Stomach (tissue), 9 donors: ENCODE data around the gene GPR151. TPM values are rescaled to one million over a fixed set of nuclear protein-coding genes. Genes with fewer than 3 reads are reported as not detected.

Experiments used
- DNase-seq, 2 donors: peaks; one replicate each; pipeline versions ENCODE4 v3.0.0 to v3.0.0-alpha.2; 2013 to 2019
- H3K27ac ChIP-seq, 5 donors: fragments of 200-600 bp in 4 of 5; sonication (generic) in 4 of 5; one replicate each; pipeline ENCODE4 v1.5.1; 2013 to 2019; ENCODE audit warnings: mild to moderate bottlenecking in 1 of 5, moderate library complexity in 1 of 5
- H3K27me3 ChIP-seq, 3 donors: fragments of 200-600 bp; sonication (generic); one replicate each; pipeline ENCODE4 v1.5.1; 2017 to 2019; ENCODE audit warnings: mixed run types in 1 of 3
- H3K36me3 ChIP-seq, 4 donors: fragments of 200-600 bp; sonication (generic); 1 replicate in 3 of 4; 2 replicates in 1 of 4; pipeline ENCODE4 v1.5.1; 2016 to 2019
- H3K4me1 ChIP-seq, 4 donors: fragments of 200-600 bp; sonication (generic); one replicate each; pipeline ENCODE4 v1.5.1; 2016 to 2019
- H3K4me3 ChIP-seq, 4 donors: fragments of 200-600 bp; sonication (generic) in 3 of 4; one replicate each; pipeline ENCODE4 v1.5.1; 2016 to 2019; ENCODE audit warnings: mild to moderate bottlenecking in 1 of 4
- H3K9me3 ChIP-seq, 4 donors: fragments of 200-600 bp; sonication (generic); one replicate each; pipeline ENCODE4 v1.5.1; 2016 to 2019
- EP300 ChIP-seq: sonication (generic); formaldehyde crosslinking; IDR thresholded peaks from one replicate; pipeline ENCODE4 v1.6.1; 2017; ENCODE audit warnings: antibody characterized with exemption
- POLR2A ChIP-seq, 4 donors: fragments of 450-650 bp; IDR thresholded peaks; one replicate each; pipeline ENCODE4 v1.6.1; 2016; ENCODE audit warnings: antibody characterized with exemption in 4 of 4, control low read depth in 2 of 4, mild to moderate bottlenecking in 1 of 4, moderate library complexity in 1 of 4
- POLR2AphosphoS5 ChIP-seq, 3 donors: sonication (generic); formaldehyde crosslinking; IDR thresholded peaks; one replicate each; pipeline ENCODE4 v1.6.1; 2016; ENCODE audit warnings: antibody characterized with exemption in 3 of 3
- WGBS, 5 donors: extraction: QIAGEN DNeasy Blood & Tissue Kit in 3 of 5; methylation state at CpG; one replicate each; pipeline versions ENCODE4 v1.1.5 to v1.1.7; 2013 to 2018; 5-methylcytosine and 5-hydroxymethylcytosine counted together
- intact Hi-C: fragments of 100-400 bp; cut with DNase I; formaldehyde crosslinking; loops from one replicate; pipeline ENCODE4 v1.15.1; 2023; ENCODE audit warnings: low total_unique reads
- polyA plus RNA-seq, 3 donors: library from polyadenylated mRNA; stranded (reverse); fragments of 200-250 nt; gene quantifications; one replicate each; pipeline ENCODE4 v1.2.3, GENCODE V29; 2013
- total RNA-seq, 5 donors: library from RNA; depleted of rRNA; stranded (reverse); fragments of >200 nt; gene quantifications; one replicate each; pipeline versions ENCODE4 v1.1.0 to v1.2.3, GENCODE V29; 2014 to 2016
- TF ChIP-seq, protein P1 (sequence below), 7 experiments: fragments of 450-650 bp in 4 of 7; fragments of 200-600 bp in 3 of 7; sonication (generic) in 3 of 7; IDR thresholded peaks; one replicate each; pipeline ENCODE4 v1.5.1; 2016 to 2019; ENCODE audit warnings: antibody characterized with exemption in 7 of 7, control low read depth in 2 of 7, mild to moderate bottlenecking in 1 of 7
- donor health status: healthy with polysubstance abuse.
- donor health status: Bipolar disorder and iron deficiency.
- donor health status: healthy.

GPR151 gene
- total and polyA plus RNA-seq, 8 donors = not detected

DNA sequence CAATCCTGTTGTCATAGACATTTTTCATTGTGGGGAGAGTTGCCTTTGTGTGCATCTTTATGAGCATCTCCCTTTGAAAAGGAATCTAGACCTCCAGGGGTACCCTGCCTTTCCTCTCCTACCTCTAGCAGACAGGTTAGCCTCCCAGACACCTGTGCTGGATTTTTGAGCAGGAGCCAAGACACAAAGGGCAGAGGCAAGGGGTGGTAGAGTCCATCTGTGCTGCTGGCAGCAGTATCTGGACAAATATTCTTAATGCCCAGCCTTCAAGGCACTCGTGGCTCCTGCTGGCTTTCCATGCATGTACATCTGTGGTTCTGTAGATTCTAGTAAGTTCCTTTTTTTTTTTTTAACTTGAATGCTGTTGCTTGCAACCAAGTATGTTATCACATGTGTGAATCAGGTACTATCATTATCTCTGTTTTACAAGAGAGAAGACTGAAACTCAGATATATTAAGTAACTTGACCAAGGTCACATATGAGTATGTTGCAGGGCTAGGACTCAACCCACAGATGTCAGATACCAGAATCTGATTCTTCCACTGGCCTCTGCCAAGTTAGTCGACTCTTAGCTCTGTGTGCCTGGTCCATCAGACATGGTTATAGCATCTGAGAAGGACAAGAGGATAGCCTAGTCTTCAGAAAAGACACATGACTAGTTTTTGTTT, 32.9 kb upstream of the GPR151 start:
- intact Hi-C loops = no loop called here
- H3K27me3 ChIP-seq = no peaks in the 10 kb centered on the region
- H3K4me1 ChIP-seq = no peaks in the 10 kb centered on the region
- TF ChIP-seq POLR2A (IDR thresholded peaks at IDR 0.05) (no peak), EP300 (no peak), POLR2AphosphoS5 (IDR thresholded peaks at IDR 0.05) (no peak)
- TF ChIP-seq, protein P1, sequence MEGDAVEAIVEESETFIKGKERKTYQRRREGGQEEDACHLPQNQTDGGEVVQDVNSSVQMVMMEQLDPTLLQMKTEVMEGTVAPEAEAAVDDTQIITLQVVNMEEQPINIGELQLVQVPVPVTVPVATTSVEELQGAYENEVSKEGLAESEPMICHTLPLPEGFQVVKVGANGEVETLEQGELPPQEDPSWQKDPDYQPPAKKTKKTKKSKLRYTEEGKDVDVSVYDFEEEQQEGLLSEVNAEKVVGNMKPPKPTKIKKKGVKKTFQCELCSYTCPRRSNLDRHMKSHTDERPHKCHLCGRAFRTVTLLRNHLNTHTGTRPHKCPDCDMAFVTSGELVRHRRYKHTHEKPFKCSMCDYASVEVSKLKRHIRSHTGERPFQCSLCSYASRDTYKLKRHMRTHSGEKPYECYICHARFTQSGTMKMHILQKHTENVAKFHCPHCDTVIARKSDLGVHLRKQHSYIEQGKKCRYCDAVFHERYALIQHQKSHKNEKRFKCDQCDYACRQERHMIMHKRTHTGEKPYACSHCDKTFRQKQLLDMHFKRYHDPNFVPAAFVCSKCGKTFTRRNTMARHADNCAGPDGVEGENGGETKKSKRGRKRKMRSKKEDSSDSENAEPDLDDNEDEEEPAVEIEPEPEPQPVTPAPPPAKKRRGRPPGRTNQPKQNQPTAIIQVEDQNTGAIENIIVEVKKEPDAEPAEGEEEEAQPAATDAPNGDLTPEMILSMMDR (IDR thresholded peaks at IDR 0.05) = no peak
- 23 to 44% (median 43%) methylated on average over 2 of the region's 2 CpGs for WGBS, 5 donors
- no peak for DNase-seq
- H3K36me3 ChIP-seq = no peaks in the 10 kb centered on the region
- H3K9me3 ChIP-seq = no peaks in the 10 kb centered on the region
- H3K4me3 ChIP-seq = no peak overlapping the region
- no peak overlapping the region for H3K27ac ChIP-seq

DNA sequence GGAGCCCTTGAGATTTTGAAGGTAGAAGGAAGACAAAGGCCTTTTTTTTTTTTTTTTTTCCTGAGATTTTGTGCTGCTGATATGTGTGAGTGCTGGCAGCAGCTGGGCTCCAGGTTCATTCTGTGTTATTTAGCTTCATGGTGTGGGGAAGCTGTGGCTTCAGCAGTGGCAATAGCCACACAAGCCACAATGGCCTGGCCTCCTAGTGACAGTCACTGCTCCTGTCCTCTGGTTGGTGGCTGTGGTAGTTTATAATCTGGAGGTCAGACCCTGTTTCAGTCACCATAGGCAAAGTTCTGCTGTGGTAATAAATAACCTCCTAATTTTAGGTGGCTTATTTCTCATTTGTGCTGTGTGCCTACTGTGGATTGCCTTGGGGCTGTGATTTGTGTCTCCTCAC, 28.2 kb upstream of the GPR151 start:
- Histone ChIP-seq H3K4me1 (peaks cover 0 to 5% (median 0%) of the 10 kb centered on the region in 4 donors), H3K27me3 (no peaks in the 10 kb centered on the region), H3K36me3 (no peaks in the 10 kb centered on the region), H3K27ac (no peak overlapping the region), H3K4me3 (no peak overlapping the region), H3K9me3 (no peaks in the 10 kb centered on the region)
- no peak for TF ChIP-seq EP300
- intact Hi-C loops = loop anchor here (5.0 kb wide), 1 partner anchor 423 kb away; no protein-coding TSS in a partner anchor
- DNase-seq = no peak

DNA sequence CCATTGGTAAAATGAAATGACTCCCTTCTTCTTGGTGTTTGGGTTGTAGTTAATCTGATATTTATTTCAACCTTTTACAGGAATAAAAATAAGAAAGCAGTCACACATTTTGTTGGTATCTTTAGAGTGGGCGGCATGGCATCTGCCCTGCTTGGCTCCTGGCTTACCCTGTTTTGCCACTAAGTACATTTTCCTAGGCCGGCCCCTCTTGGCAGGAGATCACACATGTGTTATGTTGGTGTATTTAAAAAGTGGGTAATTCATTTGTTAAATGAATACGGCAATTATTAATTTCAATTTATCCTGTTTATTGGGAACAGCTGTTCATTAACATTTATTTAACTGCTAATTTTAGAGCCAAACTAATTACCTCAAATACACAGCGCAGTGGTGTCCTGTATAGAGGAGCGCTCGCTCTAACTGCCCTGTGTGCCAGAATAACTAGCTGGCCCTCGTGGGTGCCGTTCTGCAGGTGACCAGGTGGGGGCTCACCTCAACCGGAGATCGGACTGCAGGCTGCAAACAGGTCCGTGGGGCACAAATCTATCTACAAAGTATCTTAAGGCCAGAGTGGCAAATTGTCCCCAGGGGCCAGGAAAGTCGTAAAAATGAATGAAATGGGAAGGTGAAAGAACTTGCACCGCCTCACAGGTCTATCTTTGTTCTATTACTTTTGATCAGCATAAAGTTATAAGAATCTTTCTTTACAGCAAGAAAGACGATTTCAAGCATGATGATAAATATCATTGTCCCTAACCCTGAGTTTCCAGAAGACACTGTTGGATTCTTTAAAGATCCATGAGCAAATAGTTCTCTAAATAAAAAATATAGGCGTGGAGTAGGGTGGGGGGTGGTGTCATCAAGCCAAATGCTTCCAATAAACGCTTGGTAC, 26.2 kb upstream of the GPR151 start:
- Histone ChIP-seq H3K27me3 (no peaks in the 10 kb centered on the region), H3K9me3 (no peaks in the 10 kb centered on the region), H3K4me3 (no peak overlapping the region), H3K27ac (no peak overlapping the region), H3K36me3 (no peaks in the 10 kb centered on the region), H3K4me1 (peaks cover 0 to 5% (median 0%) of the 10 kb centered on the region in 4 donors)
- DNase-seq = peak; percentile 80 to 86
- no peak for TF ChIP-seq POLR2AphosphoS5 (IDR thresholded peaks at IDR 0.05)
- TF ChIP-seq, protein P1 (IDR thresholded peaks at IDR 0.05) = peak in 5 of 7 experiments; percentile 56 to 85 (median 73)
- intact Hi-C loops = loop anchor here (5.0 kb wide), 1 partner anchor 425 kb away; no protein-coding TSS in a partner anchor
- WGBS, 5 donors = 20 to 26% (median 24%) methylated on average over 16 of the region's 16 CpGs

GRCh38 chr5:146540414-146540813, 24.4 kb upstream of the GPR151 start:
- TF ChIP-seq, protein P1 (IDR thresholded peaks at IDR 0.05) = no peak
- TF ChIP-seq EP300 (no peak), POLR2AphosphoS5 (IDR thresholded peaks at IDR 0.05) (no peak), POLR2A (IDR thresholded peaks at IDR 0.05) (no peak)
- 79 to 88% (median 86%) methylated on average over 2 of the region's 2 CpGs for WGBS, 5 donors
- H3K27ac ChIP-seq = no peak overlapping the region
- intact Hi-C loops = loop anchor here (5.0 kb wide), 1 partner anchor 427 kb away; no protein-coding TSS in a partner anchor
- no peaks in the 10 kb centered on the region for H3K36me3 ChIP-seq
- H3K9me3 ChIP-seq = no peaks in the 10 kb centered on the region
- H3K27me3 ChIP-seq = no peaks in the 10 kb centered on the region
- peaks cover 0 to 5% (median 0%) of the 10 kb centered on the region in 4 donors for H3K4me1 ChIP-seq
- DNase-seq = no peak
- H3K4me3 ChIP-seq = no peak overlapping the region
